ENCODE data around the gene PURB. TPM values are rescaled to one million over a fixed set of nuclear protein-coding genes. Genes with fewer than 3 reads are reported as not detected.

PURB gene
- total RNA-seq, 1 experiment from 2014 or later: 21.3 TPM

- H3K23me2 ChIP-seq (ENCODE audit: insufficient read length, low read depth, low read length, poor library complexity, severe bottlenecking): no peaks in the 10 kb centered on the region
- WGBS (ENCODE audit: extremely low coverage, insufficient read length, low lambda C conversion rate): no CpG with 5 or more reads among the region's 3 CpGs
- peaks cover 14 to 58% (median 54%) of the 10 kb centered on the region in 3 experiments; a peak in 6 of 7 replicates for H3K36me3 Mint-ChIP-seq (ENCODE audit: insufficient read depth in 1 of 3, low read depth in 3 of 3)
- no peak overlapping the region for H4K5ac ChIP-seq (ENCODE audit: insufficient read length, low read depth, low read length)
- H3K56ac ChIP-seq (ENCODE audit: insufficient read length, low read depth, low read length): no peak overlapping the region
- H3K14ac ChIP-seq (ENCODE audit: insufficient read depth, low read length): no peak overlapping the region
- H3K4me3 Mint-ChIP-seq: no peak overlapping the region
- no peak overlapping the region for H3K23ac ChIP-seq (ENCODE audit: insufficient read length, low read depth, low read length)
- H2BK5ac ChIP-seq (ENCODE audit: insufficient read length, low read length): no peak overlapping the region
- H3K27me3 Mint-ChIP-seq (ENCODE audit: low read depth): no peaks in the 10 kb centered on the region
- no peak overlapping the region for H3K27ac Mint-ChIP-seq
- H3K9ac ChIP-seq (ENCODE audit: extremely low read depth, insufficient read length, low read length): no peak overlapping the region
- no peak overlapping the region for H2BK12ac ChIP-seq (ENCODE audit: insufficient read length, low read depth, low read length)
- H3K79me1 ChIP-seq (ENCODE audit: insufficient read depth, low read depth, low read length, poor library complexity, severe bottlenecking): no peaks in the 10 kb centered on the region
- H2AFZ ChIP-seq (ENCODE audit: low read length): no peak overlapping the region
- TF ChIP-seq CTCF (conservative IDR thresholded peaks at IDR 0.05): no peak
- no peaks in the 10 kb centered on the region for H3K79me2 ChIP-seq (ENCODE audit: insufficient read depth, low read length)
- DNase-seq: no peak
- no peak overlapping the region for H2BK120ac ChIP-seq (ENCODE audit: low read depth, low read length, poor library complexity, severe bottlenecking)
- no peaks in the 10 kb centered on the region for H3K9me3 ChIP-seq (ENCODE audit: control insufficient read depth, low read depth, low read length)
- H3K27ac ChIP-seq (ENCODE audit: insufficient read length, low read depth, low read length): no peak overlapping the region
- no peak overlapping the region for H3K18ac ChIP-seq (ENCODE audit: insufficient read length, low read depth, low read length)
- no peak overlapping the region for H2BK15ac ChIP-seq (ENCODE audit: low read depth, low read length)
- no peaks in the 10 kb centered on the region for H4K20me1 ChIP-seq (ENCODE audit: control insufficient read depth, insufficient read depth, insufficient read length)
- peaks cover 0 to 3% of the 10 kb centered on the region in 2 experiments; a peak in 2 of 4 replicates for H3K4me1 Mint-ChIP-seq
- no peak overlapping the region for H3K4me2 ChIP-seq (ENCODE audit: insufficient read depth, insufficient read length, low read length)
- no peaks in the 10 kb centered on the region for H3K4me1 ChIP-seq (ENCODE audit: insufficient read depth, low read length)
- no peaks in the 10 kb centered on the region for H3K27me3 ChIP-seq (ENCODE audit: insufficient read depth, low read length)
- no peak overlapping the region for H2AK5ac ChIP-seq (ENCODE audit: insufficient read length, low read length)
- H3K4ac ChIP-seq (ENCODE audit: low read depth, low read length): no peak overlapping the region
- no peak overlapping the region for H3T11ph ChIP-seq (ENCODE audit: low read length)
- no peak overlapping the region for H2BK20ac ChIP-seq (ENCODE audit: low read depth, low read length, poor library complexity, severe bottlenecking)
- no peak overlapping the region for H4K8ac ChIP-seq (replicated peaks; ENCODE audit: insufficient read length, low read depth, low read length)
- no peak overlapping the region for H4K91ac ChIP-seq (ENCODE audit: insufficient read length, low read depth, low read length)
- no peaks in the 10 kb centered on the region for H3K9me3 Mint-ChIP-seq
Observed at GRCh38 chr7:44827567-44827966, 57.8 kb downstream of the PURB start.

Other genes with a start within 250 kb of the PURB start
- gene ZMIZ2, start 136.7 kb downstream of the PURB start, total RNA-seq (2021): 71.8 and 72.9 TPM in 2 replicates
- gene PPIA, start 88.8 kb downstream of the PURB start, total RNA-seq (2021): 2,409 and 2,440 TPM in 2 replicates
- gene H2AZ2, start 37.4 kb downstream of the PURB start, total RNA-seq (2021): 208 TPM in 2 replicates
- 0.55 and 0.57 TPM in 2 replicates for gene MYO1G, start 93.5 kb upstream of the PURB start, total RNA-seq (2021)
- gene CCM2, start 114.7 kb upstream of the PURB start, total RNA-seq (2021): 30.4 and 30.5 TPM in 2 replicates
- 6.4 and 8.0 TPM in 2 replicates for gene NACAD, start 203.4 kb upstream of the PURB start, total RNA-seq (2021)
- 127 and 137 TPM in 2 replicates for gene TBRG4, start 226.2 kb upstream of the PURB start, total RNA-seq (2021)

All from H9 (cell line).